Measurements from ENCODE around the gene SLC16A3.
A peak's percentile ranks its signal among the peaks of the same experiment; 100 is the strongest.

SLC16A3 gene

DNA sequence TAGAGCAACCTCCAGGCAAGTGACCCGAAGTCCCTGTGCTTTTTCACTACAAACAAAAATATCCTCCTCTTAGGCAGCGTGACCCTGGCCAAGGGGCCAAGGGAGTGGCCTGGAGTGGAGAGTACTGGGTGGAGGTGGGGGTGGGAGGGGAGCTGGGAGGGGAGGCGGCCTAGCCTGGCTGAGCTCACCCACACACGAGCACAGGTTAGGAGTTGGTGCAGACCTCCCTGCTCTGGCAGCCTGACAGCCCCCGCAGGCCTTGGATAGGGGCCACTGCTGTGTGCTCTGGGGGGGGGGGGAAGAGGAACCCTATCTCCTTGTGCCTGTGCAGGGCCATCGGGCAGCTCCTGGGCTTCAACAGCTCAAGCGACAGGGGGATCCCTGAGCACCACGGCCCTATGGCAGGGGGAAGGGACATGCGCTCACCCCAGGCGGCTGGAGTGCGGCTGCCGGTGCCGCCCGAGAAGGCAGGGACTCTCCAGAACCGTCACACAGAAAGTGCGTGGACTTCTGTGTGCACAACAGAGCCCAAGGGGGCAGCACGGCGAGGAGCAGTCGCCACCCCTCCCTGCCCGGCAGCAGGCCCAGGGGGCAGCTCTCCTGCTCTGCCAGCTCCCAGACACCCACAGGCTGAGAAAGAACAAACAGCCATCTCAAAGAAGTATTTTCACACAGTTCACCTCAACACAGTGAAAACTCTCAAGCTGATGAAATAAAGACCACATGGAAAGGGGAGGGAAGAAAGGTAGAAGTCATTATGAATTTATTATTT is 13.3 kb downstream of the SLC16A3 start:
- Histone ChIP-seq H3K4me1 (ENCODE audit: control insufficient read depth, insufficient read depth, low read length) (peaks cover 12% of the 10 kb centered on the region), H3K27ac (ENCODE audit: extremely low read depth, low read depth, low read length) (no peak overlapping the region), H3K4me3 (ENCODE audit: low read depth, low read length) (no peak overlapping the region), H3K9me3 (ENCODE audit: control insufficient read depth, insufficient read depth, low read depth, low read length) (no peaks in the 10 kb centered on the region), H3K36me3 (ENCODE audit: control insufficient read depth in 2 of 2, insufficient read depth in 1 of 2, low read length in 2 of 2) (peaks cover 9 to 77% of the 10 kb centered on the region in 2 experiments; a peak in 2 of 3 replicates)
- no peak for TF ChIP-seq ZNF23 (tag by site-specific recombination; IDR thresholded peaks at IDR 0.05; ENCODE audit: borderline replicate concordance)
- no peak for TF ChIP-seq ZIC2 (tag by site-specific recombination; IDR thresholded peaks at IDR 0.05)
- TF ChIP-seq KLF1 (tag by site-specific recombination; IDR thresholded peaks at IDR 0.05) = 0 out of 2 replicates have a peak, but pooled peaks have one; percentile 18
- no peak for TF ChIP-seq PRDM10 (tag by site-specific recombination; IDR thresholded peaks at IDR 0.05)
- no peak for TF ChIP-seq ZNF701 (tag by site-specific recombination; IDR thresholded peaks at IDR 0.05)
- no peak for TF ChIP-seq PRDM2 (tag by site-specific recombination; IDR thresholded peaks at IDR 0.05; ENCODE audit: borderline replicate concordance)
- no peak for TF ChIP-seq ZNF449 (tag by site-specific recombination; IDR thresholded peaks at IDR 0.05)
- no peak for TF ChIP-seq ZNF18 (tag by site-specific recombination; IDR thresholded peaks at IDR 0.05)
- POLR2A ChIA-PET = interaction anchor here (0.8 to 2.5 kb wide), 5 partner anchors 16 to 204 kb away, joined by 3 to 16 read pairs (median 6); partner anchors contain the start of genes CSNK1D and DCXR
- CTCF ChIA-PET = interaction anchor here (0.6 to 1.9 kb wide), 6 partner anchors 10 to 183 kb away, joined by 3 to 9 read pairs (median 5); no protein-coding TSS in a partner anchor

GRCh38 chr17:82242698-82242976 is 13.8 kb downstream of the SLC16A3 start:
- Histone ChIP-seq H3K36me3 (ENCODE audit: control insufficient read depth in 2 of 2, insufficient read depth in 1 of 2, low read length in 2 of 2) (peaks cover 10 to 82% of the 10 kb centered on the region in 2 experiments; a peak in 2 of 3 replicates), H3K4me1 (ENCODE audit: control insufficient read depth, insufficient read depth, low read length) (peaks cover 12% of the 10 kb centered on the region)
- TF ChIP-seq ZNF501 (tag by site-specific recombination; IDR thresholded peaks at IDR 0.05) (no peak), ZSCAN5A (tag by site-specific recombination; IDR thresholded peaks at IDR 0.05) (no peak), REPIN1 (tag by site-specific recombination; IDR thresholded peaks at IDR 0.05; ENCODE audit: low read depth) (no peak), ZSCAN16 (tag by site-specific recombination; IDR thresholded peaks at IDR 0.05) (no peak), ZNF776 (tag by site-specific recombination; IDR thresholded peaks at IDR 0.05; ENCODE audit: borderline replicate concordance) (no peak), ZNF274 (IDR thresholded peaks at IDR 0.05; ENCODE audit: low read length) (no peak), ZNF274 (tag by site-specific recombination; IDR thresholded peaks at IDR 0.05; ENCODE audit: borderline replicate concordance) (no peak), ZNF280C (tag by site-specific recombination; IDR thresholded peaks at IDR 0.05) (no peak)

More at GRCh38 chr17:82242698-82242976, 13.8 kb downstream of the SLC16A3 start:
- POLR2A ChIA-PET = interaction anchor here (1.1 to 2.5 kb wide), 3 partner anchors 15 to 56 kb away, joined by 5 to 16 read pairs (median 6); partner anchors contain the start of gene CSNK1D
- CTCF ChIA-PET = interaction anchor here (0.6 to 1.9 kb wide), 5 partner anchors 15 to 645 kb away, joined by 3 to 9 read pairs (median 4); no protein-coding TSS in a partner anchor
- Histone ChIP-seq H3K9me3 (ENCODE audit: control insufficient read depth, insufficient read depth, low read depth, low read length) (no peaks in the 10 kb centered on the region), H3K27ac (ENCODE audit: extremely low read depth, low read depth, low read length) (no peak overlapping the region), H3K4me3 (ENCODE audit: low read depth, low read length) (no peak overlapping the region)

All from HEK293 (cell line).